DND-41 (cell line): ENCODE data around the gene RAI1.

Source experiments
- ATAC-seq: fragments of 200-7000 bp; cut with Tn5 transposase; 3 replicates; pipeline ENCODE4 v1.9.1; 2021; ENCODE audit warnings: low read depth; ENCODE audit not compliant: insufficient read depth
- DNase-seq: peaks from one replicate; pipeline ENCODE4 v3.0.0-alpha.2; 2020
- H2AFZ ChIP-seq: 2 replicates; pipeline ENCODE4 v1.6.0; 2012; ENCODE audit warnings: low read depth, low read length
- H3K27ac ChIP-seq: 2 replicates; pipeline ENCODE4 v1.5.1; 2012; ENCODE audit warnings: low read length, inconsistent platforms
- H3K27me3 ChIP-seq: fragments of 200-600 bp; sonication (generic); 2 replicates; pipeline ENCODE4 v1.6.0; 2012; ENCODE audit warnings: low read length, mild to moderate bottlenecking, inconsistent platforms; ENCODE audit not compliant: insufficient read depth, poor library complexity
- H3K36me3 ChIP-seq: 2 replicates; pipeline ENCODE4 v1.5.1; 2012; ENCODE audit warnings: low read length, inconsistent platforms; ENCODE audit not compliant: insufficient read depth
- H3K4me1 ChIP-seq: 2 replicates; pipeline ENCODE4 v1.5.1; 2012; ENCODE audit warnings: mild to moderate bottlenecking, low read length; ENCODE audit not compliant: insufficient read depth
- H3K4me2 ChIP-seq: 2 replicates; pipeline ENCODE4 v1.6.0; 2012; ENCODE audit warnings: mild to moderate bottlenecking, moderate library complexity, low read length, inconsistent platforms; ENCODE audit not compliant: insufficient read depth
- H3K4me3 ChIP-seq, 2 experiments: fragments of 200-600 bp in 1 of 2; shearing (Covaris generic) in 1 of 2; 2 replicates each; pipeline ENCODE4 v1.5.1; 2012 to 2016; ENCODE audit warnings: inconsistent platforms in 2 of 2, low read length in 2 of 2, mild to moderate bottlenecking in 2 of 2, low read depth in 1 of 2, moderate library complexity in 1 of 2
- H3K79me2 ChIP-seq: 2 replicates; pipeline ENCODE4 v1.6.0; 2012; ENCODE audit warnings: low read length, inconsistent platforms; ENCODE audit not compliant: insufficient read depth
- H3K9ac ChIP-seq: 2 replicates; pipeline ENCODE4 v1.6.0; 2012; ENCODE audit warnings: low read depth, mild to moderate bottlenecking, inconsistent platforms, low read length, moderate library complexity
- H3K9me3 ChIP-seq: 2 replicates; pipeline ENCODE4 v1.5.1; 2012; ENCODE audit warnings: low read length, moderate library complexity, mild to moderate bottlenecking, inconsistent platforms; ENCODE audit not compliant: insufficient read depth, severe bottlenecking
- H4K20me1 ChIP-seq: 2 replicates; pipeline ENCODE4 v1.6.0; 2012; ENCODE audit warnings: low read length; ENCODE audit not compliant: insufficient read depth
- EZH2 ChIP-seq: IDR thresholded peaks from 3 replicates; pipeline ENCODE4 v1.6.1; 2012; ENCODE audit warnings: borderline replicate concordance, low read depth, mild to moderate bottlenecking, moderate library complexity, low read length, inconsistent platforms; ENCODE audit not compliant: severe bottlenecking
- TF ChIP-seq, protein P1 (sequence below): IDR thresholded peaks from 2 replicates; pipeline ENCODE4 v1.5.1; 2012; ENCODE audit warnings: borderline replicate concordance, low read length, moderate library complexity, mild to moderate bottlenecking; ENCODE audit not compliant: poor library complexity, severe bottlenecking; ENCODE audit errors: extremely low read depth

RAI1 gene

DNA sequence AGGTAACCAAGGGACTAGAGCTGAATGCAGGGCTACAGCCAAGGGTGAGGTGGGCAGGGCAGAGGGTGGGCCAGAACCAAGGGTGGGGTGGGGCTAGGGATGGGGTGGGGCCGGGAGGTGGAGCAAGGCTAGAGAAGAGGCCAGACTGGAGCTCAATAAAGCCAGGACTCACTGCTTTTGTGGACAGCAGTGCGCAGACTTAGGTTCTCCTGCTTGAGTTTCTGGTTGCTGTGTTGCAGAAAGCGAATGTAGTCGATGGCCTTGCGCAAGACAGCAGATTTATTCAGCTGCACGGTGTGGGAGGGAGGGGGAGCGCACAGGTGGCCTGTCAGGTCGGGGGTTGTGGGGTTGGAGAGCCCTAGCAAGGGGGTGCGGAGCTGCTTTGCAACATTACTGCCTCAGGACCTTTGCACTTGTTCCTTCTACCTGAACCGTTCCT, 136.8 kb downstream of the RAI1 start:
- H3K4me1 ChIP-seq: peaks cover 27% of the 10 kb centered on the region
- no peaks in the 10 kb centered on the region for H3K9me3 ChIP-seq
- H2AFZ ChIP-seq: no peak overlapping the region
- peaks cover 23% of the 10 kb centered on the region for H4K20me1 ChIP-seq
- DNase-seq: no peak
- no peak overlapping the region for H3K9ac ChIP-seq
- ATAC-seq: no peak
- no peaks in the 10 kb centered on the region for H3K27me3 ChIP-seq
- no peak overlapping the region for H3K4me3 ChIP-seq
- TF ChIP-seq EZH2: no peak
- TF ChIP-seq, protein P1, sequence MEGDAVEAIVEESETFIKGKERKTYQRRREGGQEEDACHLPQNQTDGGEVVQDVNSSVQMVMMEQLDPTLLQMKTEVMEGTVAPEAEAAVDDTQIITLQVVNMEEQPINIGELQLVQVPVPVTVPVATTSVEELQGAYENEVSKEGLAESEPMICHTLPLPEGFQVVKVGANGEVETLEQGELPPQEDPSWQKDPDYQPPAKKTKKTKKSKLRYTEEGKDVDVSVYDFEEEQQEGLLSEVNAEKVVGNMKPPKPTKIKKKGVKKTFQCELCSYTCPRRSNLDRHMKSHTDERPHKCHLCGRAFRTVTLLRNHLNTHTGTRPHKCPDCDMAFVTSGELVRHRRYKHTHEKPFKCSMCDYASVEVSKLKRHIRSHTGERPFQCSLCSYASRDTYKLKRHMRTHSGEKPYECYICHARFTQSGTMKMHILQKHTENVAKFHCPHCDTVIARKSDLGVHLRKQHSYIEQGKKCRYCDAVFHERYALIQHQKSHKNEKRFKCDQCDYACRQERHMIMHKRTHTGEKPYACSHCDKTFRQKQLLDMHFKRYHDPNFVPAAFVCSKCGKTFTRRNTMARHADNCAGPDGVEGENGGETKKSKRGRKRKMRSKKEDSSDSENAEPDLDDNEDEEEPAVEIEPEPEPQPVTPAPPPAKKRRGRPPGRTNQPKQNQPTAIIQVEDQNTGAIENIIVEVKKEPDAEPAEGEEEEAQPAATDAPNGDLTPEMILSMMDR: no peak
- H3K4me2 ChIP-seq: no peak overlapping the region
- peaks cover 23% of the 10 kb centered on the region for H3K79me2 ChIP-seq
- H3K27ac ChIP-seq: no peak overlapping the region
- H3K36me3 ChIP-seq: peaks cover 77% of the 10 kb centered on the region

GRCh38 chr17:17819111-17819510, 137.9 kb downstream of the RAI1 start:
- Histone ChIP-seq H3K9ac (no peak overlapping the region), H3K27me3 (no peaks in the 10 kb centered on the region), H2AFZ (no peak overlapping the region), H3K79me2 (peaks cover 28% of the 10 kb centered on the region), H3K4me1 (peaks cover 35% of the 10 kb centered on the region), H3K9me3 (no peaks in the 10 kb centered on the region), H3K4me3 (no peak overlapping the region), H4K20me1 (peaks cover 23% of the 10 kb centered on the region), H3K4me2 (no peak overlapping the region), H3K27ac (no peak overlapping the region), H3K36me3 (peaks cover 67% of the 10 kb centered on the region)
- DNase-seq (no peak), ATAC-seq (no peak)
- TF ChIP-seq, protein P1: no peak
- no peak for TF ChIP-seq EZH2

DNA sequence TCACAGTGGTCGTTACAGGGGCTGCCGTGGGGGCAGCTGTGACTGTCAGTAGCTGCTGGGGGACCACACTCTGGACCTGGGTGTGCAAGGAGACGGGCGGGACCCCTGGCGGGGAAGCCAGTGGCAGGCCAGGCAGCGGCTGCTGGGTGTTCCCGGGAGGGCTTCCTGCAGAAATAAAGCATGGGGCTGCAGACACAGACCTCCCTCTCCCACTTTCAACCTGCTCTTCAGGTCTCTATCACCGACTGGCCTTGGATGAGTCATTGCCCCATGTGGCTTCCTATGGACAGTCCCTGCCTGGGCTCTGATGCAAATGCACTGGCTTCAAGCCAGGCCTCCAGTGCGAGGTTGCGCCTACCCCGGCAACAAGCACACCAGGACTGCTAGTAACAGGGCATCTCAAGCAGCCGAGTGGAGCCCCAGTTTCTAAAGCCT, 138.3 kb downstream of the RAI1 start:
- no peak overlapping the region for H3K9ac ChIP-seq
- no peak overlapping the region for H3K27ac ChIP-seq
- no peaks in the 10 kb centered on the region for H3K9me3 ChIP-seq
- H3K79me2 ChIP-seq: peaks cover 28% of the 10 kb centered on the region
- peaks cover 20% of the 10 kb centered on the region for H4K20me1 ChIP-seq
- TF ChIP-seq, protein P1: no peak
- TF ChIP-seq EZH2: no peak
- H3K4me3 ChIP-seq: no peak overlapping the region
- peaks cover 40% of the 10 kb centered on the region for H3K4me1 ChIP-seq
- H3K36me3 ChIP-seq: peaks cover 62% of the 10 kb centered on the region
- H2AFZ ChIP-seq: no peak overlapping the region
- H3K27me3 ChIP-seq: no peaks in the 10 kb centered on the region
- ATAC-seq (no peak), DNase-seq (no peak)
- no peak overlapping the region for H3K4me2 ChIP-seq

- no peak for DNase-seq
- peaks cover 28% of the 10 kb centered on the region for H3K79me2 ChIP-seq
- no peak for ATAC-seq
- no peak overlapping the region for H3K9ac ChIP-seq
- H4K20me1 ChIP-seq: peaks cover 20% of the 10 kb centered on the region
- no peak overlapping the region for H3K27ac ChIP-seq
- no peak overlapping the region for H3K4me2 ChIP-seq
- no peaks in the 10 kb centered on the region for H3K9me3 ChIP-seq
- H3K36me3 ChIP-seq: peaks cover 57% of the 10 kb centered on the region
- H2AFZ ChIP-seq: no peak overlapping the region
- no peaks in the 10 kb centered on the region for H3K27me3 ChIP-seq
- H3K4me3 ChIP-seq: no peak overlapping the region
- TF ChIP-seq EZH2: no peak
- TF ChIP-seq, protein P1: no peak
- peaks cover 44% of the 10 kb centered on the region for H3K4me1 ChIP-seq
These were observed 138.8 kb downstream of the RAI1 start for GRCh38 chr17:17820046-17820445.
